ENCODE results near the gene MC3R. TPM values are rescaled to one million over a fixed set of nuclear protein-coding genes. Genes with fewer than 3 reads are reported as not detected.
"Not testable (repeated sequence)": the region's sequence is repeated elsewhere in the genome, so short reads cannot be mapped to it uniquely, and the experiment has no call there.

MC3R gene
- total RNA-seq = not detected
- long read RNA-seq = 0 reads

DNA sequence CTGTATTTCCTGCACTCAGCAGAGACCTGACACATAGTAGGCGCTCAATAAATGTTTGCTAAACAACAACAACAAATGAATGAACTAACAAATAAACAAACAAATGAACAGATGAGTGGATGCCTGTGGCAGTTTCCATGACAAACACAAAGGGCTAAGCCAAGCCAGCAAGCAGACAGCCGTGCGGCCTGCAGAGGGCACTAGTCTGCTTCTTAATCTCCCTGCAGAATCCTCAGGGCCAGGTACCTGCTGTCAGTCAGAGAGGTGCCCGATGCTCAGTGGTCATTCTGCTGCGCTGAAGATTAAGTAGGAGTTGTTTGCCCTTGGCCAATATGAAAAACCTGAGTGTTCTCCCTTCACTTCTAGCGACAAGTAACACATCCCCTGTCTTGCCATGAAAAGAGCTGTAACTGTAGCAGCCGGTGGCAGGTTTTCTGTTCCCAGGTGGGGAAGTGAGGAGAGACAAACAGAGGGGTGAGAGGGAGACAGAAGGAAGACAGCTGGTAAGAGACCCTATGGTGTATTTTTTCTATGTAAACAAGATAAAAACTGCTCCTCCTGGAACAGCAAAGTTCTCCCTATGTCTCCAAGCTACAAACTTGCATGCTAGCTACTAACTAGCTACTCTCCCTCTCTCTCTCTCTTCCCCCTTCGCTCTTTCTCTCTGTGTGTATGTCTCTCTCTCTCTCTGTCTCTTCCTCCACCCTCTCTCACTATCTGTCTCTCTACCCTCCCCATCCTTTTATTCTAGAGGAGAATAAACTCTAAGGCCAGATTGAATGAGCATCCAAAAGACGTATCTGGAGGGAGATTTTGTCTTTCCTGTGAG is at the start of gene MC3R:
TSS of gene MC3R (plus strand) at position 779 of the 829 bp plus-strand sequence. CDS start 112 bp downstream, outside the sequence.
- ATAC-seq (peak; percentile 55 to 76), DNase-seq (peak; percentile 33)
- intact Hi-C loops (cut with DNase I) = no loop called here

DNA sequence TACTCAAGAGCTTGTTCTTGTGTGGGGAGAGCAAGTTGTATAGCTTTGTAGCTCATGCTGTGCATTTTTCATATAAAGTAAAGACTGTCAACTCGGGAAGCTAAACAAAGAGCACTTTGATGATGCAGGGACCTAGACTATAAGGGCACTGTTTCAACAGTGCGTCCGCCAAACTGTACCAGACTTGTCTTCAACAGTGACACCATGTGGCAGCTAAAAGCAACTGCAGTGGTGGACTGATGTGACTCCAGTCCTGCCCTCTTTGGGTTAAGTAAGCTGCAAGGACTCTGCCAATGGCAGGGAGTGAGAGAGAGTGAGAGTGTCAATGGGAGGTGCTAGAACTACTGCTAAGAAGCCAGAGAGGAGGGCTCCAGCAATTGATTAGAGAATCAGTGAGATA is 48.1 kb upstream of the MC3R start:
- ATAC-seq (no peak), DNase-seq (no peak)
- intact Hi-C loops (cut with DNase I) = loop anchor here in 1 of 2 donors (10.0 kb wide), 1 partner anchor 144 kb away; no protein-coding TSS in a partner anchor

DNA sequence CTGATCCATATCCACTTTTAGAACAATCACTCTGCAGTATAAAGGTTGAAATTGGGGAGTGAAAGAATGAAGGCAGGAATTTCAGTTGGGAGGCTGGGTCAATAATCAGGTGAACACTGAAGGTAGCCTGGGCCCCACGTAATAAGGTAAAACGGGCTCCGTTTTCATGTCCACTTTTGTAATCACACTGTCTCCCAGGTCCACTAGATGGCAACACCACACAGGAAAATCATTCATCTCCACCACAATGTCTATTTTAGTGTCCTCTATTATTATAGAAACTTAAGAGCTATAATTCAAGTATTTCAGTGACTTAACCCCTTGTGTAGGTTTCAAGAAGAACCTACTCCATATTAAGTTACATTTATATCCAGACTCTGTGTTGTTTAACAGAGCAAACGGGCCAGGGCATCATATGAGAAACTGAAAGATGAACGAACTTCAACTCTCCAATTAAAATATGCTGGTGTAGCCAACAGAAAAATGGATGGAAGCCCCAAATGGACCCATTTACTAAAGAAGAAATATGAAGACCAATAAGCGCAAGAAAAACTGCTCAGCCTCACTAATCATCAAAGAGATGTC is 45.9 kb upstream of the MC3R start:
- DNase-seq = no peak
- ATAC-seq = peak in 1 of 2 donors; percentile 24
- intact Hi-C loops (cut with DNase I) = loop anchor here in 1 of 2 donors (10.0 kb wide), 1 partner anchor 142 kb away; no protein-coding TSS in a partner anchor

DNA sequence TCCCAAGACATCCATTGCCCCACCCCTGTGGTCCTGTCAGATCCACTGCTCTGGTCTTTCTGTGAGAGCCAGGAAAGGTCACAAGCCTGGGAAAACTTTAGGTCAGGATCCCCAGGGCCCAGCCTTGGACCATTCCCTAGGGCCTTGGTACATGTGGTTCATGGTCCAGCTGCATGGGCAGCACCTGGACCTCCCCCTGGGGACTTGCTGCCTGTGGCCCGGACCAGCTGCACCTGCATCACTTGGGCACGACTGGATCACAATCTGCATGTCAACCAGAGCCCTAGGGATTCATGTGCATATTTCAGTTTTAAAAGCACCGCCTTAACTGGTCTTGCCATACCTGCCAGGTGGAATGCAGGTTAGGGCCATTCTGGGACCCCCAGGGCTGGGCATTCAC is 44.3 kb upstream of the MC3R start:
- no peak for ATAC-seq
- no peak for DNase-seq
- intact Hi-C loops (cut with DNase I) = loop anchor here in 1 of 2 donors (10.0 kb wide), 1 partner anchor 141 kb away; no protein-coding TSS in a partner anchor

DNA sequence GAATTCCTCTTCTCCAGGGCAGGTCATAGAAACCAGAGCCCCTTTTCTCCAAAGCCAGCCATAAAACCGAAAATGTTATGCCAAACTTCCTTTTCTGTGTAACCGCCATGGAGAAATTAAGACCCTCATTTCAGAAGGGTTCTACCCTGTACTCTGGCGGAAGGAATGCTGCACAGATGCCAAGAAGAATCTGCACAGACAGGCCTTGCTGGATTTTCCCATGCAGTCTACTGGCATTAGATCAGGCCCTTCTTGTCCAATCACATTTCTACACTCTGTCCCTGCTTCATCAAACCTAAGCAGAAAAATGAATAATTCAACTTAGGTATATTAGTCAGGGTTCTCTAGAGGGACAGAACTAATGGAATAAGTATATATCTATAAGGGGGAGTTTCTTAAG is 43.2 kb upstream of the MC3R start:
- ATAC-seq = no peak
- no peak for DNase-seq
- intact Hi-C loops (cut with DNase I) = loop anchor here in 1 of 2 donors (10.0 kb wide), 1 partner anchor 139 kb away; no protein-coding TSS in a partner anchor

DNA sequence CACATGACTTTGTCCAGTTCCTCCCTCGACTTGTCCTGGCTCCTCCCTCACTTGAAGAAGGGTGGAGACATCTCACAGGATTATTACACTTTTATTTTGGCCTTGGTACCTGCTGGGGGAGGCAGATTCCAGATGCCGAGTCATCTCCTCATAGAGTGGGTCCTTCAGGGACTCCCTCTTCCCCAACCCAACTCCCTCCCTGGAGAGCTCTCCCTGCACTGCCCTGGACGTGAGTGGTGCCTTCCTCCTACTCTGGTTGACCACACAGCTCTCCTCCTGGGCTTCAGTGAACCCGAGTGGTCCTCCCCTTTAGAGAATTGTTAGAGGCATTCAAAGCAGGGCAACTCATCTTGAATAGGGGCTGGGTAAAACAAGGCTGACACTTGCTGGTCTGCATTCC is 40.9 kb upstream of the MC3R start:
- intact Hi-C loops (cut with DNase I) = loop anchor here in 1 of 2 donors (10.0 kb wide), 1 partner anchor 137 kb away; no protein-coding TSS in a partner anchor
- no peak for ATAC-seq
- no peak for DNase-seq

DNA sequence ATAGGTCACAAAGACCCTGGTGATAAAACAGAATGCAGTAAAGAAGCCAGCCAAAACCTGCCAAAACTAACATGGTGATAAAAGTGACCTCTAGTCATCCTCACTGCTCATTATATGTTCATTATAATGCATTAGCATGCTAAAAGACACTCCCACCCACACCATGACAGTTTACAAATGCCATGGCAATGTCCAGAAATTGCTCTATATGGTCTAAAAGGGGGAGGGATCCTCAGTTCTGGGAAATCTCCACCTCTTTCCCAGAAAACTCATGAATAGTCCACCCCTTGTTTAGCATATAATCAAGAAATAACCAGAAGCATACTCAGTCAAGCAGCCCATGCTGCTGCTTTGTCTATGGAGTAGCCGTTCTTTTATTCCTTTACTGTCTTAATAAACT is 40.4 kb upstream of the MC3R start:
- ATAC-seq (no peak), DNase-seq (no peak)
- intact Hi-C loops (cut with DNase I) = loop anchor here in 1 of 2 donors (10.0 kb wide), 1 partner anchor 137 kb away; no protein-coding TSS in a partner anchor

DNA sequence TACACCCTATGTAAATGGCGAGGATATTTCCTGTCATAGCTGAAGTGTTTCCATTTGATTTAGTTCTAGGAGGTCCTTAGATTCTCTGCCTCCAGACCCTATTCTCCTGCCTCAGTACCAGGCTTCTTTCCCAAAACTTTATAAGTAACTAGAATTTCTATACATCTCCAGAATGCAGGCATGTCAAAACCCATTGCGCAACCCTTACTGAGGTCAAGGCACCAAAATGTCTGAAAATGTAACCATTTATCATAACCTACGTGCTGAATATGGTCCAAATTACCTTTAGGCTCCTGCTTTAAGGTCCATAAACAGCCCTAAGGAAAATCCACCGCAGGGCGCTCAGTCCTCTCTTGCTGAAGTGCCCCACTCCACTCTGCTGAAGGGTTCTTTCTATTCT is 37.5 kb upstream of the MC3R start:
- intact Hi-C loops (cut with DNase I) = no loop called here
- ATAC-seq (no peak), DNase-seq (no peak)

DNA sequence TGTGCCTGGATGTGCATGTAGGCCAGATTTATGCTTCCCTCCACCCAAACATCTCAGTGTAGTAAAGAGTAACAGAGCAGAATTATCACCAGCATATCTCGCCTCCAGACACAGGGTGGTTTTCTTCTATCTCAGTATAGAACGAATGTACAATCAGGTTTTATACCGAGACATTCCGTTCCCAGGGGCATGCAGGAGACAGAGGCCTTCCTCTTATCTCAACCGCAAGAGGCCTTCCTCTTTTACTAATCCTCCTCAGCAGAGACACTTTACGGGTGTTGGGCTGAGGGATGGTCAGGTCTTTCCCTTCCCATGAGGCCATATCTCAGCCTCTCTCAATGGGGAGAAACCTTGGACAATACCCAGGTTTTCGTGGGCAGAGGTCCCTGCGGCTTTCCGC is 36.4 kb upstream of the MC3R start:
- DNase-seq (no peak), ATAC-seq (no peak)
- intact Hi-C loops (cut with DNase I) = no loop called here

DNA sequence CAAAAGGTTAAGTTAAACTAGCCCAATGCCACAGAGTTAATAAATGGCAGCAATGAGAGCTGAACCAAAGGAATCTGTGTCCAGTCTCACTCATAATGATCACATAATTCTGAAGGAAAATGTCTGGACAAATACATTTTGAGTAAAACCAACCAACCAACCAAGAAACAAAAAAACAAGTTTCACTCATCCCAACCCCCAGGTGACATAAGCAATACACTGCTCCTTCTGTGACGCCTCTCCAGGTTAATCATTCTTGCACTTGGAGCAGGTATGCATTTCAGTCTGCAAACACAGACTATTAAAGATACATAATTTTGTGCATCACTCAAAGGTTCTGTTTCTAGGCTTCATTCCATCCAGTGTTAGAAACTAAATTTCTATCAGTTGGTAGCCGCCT is 35.2 kb upstream of the MC3R start:
- intact Hi-C loops (cut with DNase I) = no loop called here
- DNase-seq (no peak), ATAC-seq (no peak)

DNA sequence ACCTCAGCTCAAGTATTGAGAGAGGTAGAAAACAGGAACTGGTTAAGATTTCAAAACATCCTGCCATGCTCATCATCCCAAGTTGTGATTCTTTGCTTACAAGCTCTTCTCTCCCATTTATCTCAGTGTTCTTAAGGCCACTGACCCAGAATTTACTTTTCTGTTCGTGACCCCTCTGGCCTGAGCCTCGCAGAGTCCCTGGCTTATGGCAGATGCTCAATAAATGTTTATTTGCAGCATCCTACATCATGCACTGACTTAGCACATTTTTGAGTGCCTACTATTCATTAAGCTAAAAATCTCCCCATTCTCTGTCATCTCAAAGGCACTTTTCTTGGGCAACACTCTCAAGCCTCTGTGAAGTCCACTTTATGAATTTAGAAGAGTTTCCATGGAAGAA is 33.4 kb upstream of the MC3R start:
- DNase-seq = no peak
- no peak for ATAC-seq
- intact Hi-C loops (cut with DNase I) = no loop called here

DNA sequence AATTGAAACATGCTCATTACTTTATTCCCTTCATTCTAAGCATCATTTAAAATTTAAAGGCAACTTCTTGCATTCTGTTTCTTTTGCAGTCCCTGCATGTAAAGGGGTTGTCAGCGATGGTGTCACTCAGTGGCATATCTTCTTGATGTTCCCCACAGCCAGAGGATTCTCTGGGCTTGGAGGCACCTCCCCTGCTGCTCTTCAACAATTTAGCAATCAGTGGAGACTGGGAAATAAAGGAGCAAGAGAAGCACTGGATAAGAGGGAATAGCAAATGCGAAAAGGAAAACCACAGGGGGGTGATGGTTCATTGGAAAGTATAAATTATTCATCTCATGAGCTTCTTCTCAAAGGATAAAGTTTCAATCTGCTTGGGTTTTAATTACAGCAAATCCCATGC is 30.7 kb upstream of the MC3R start:
- intact Hi-C loops (cut with DNase I) = no loop called here

DNA sequence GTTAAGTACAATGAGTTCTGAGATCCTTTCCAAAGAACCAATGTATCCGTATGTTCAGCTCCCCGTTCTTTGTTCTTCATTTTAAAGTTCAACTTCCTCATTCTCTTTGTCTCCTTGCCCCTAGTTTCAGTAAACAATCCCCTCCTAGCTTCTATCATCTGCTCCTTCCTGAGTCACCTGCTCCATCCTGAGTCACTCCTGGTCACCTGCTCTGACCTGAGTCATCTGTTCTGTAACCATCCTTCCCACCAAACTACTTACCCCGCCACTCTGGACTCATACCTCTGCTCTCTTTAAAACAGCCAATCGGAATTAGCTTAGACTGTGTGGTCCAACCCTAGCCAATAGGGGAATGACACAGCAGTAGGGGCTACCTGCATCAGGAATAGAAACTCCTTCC is 27.3 kb upstream of the MC3R start:
- ATAC-seq; DNase-seq; intact Hi-C loops (cut with DNase I): not testable (repeated sequence)

More for the DNA sequence above, 30.7 kb upstream of the MC3R start:
- ATAC-seq (no peak), DNase-seq (no peak)

DNA sequence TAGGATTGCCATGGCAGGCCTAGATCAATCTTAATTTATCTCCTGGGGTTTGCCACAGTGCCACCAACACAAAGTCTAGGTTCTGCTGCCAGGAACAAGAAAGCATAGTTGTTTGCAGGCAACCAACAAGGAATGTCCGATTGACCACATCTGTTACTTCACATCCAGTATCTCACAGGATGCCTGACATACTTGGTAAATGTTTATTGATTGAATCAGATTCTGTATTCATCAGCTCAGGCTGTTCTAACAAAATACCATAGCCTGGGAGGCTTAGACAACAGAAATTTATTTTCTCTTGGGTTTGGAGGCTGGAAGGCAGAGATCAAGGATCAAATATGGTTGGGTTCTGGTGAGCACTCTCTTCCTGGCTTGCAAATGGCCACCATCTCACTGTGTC is 26.3 kb upstream of the MC3R start:
- no peak for ATAC-seq
- intact Hi-C loops (cut with DNase I) = no loop called here

DNA sequence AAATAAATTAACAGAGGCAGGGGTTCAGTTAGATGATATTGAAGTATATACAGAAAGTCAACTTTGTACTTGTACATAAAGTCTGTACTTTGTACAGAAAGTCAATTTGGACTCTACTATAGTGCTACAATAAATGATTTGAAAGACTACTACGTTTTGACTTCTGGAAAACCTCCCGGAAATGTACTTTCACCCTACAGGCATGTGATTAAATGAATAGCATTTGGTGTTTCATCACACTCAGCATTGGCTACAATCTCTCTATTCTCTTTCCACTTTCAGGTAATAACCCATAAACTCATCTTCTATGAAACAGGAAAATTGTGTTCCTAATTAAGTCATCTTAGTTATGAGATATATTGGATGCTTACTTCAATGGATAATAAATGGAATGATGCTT is 25.6 kb upstream of the MC3R start:
- no peak for ATAC-seq

More for the DNA sequence above, 26.3 kb upstream of the MC3R start:
- DNase-seq = no peak

DNA sequence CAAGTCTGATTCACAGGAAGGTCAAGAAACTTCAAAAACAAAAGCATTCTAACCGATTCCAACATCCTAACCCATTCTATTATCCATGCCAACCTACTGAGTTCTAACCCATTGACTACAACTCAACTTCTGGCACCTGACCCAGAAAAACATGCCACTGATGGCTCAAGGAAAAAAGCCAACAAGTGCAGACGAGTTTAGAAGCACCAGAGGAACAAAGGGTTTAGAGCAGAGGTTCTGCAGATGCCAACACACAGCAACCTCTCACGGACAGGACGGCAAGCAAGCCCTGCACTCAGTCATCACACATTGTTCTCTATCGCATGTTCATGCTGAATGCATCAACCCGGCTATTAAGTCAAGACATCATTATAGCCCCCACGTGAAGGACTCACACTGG is 25.2 kb upstream of the MC3R start:
- no peak for DNase-seq
- ATAC-seq = no peak
- intact Hi-C loops (cut with DNase I) = no loop called here

More for the DNA sequence above, 25.6 kb upstream of the MC3R start:
- DNase-seq = no peak
- intact Hi-C loops (cut with DNase I) = no loop called here

DNA sequence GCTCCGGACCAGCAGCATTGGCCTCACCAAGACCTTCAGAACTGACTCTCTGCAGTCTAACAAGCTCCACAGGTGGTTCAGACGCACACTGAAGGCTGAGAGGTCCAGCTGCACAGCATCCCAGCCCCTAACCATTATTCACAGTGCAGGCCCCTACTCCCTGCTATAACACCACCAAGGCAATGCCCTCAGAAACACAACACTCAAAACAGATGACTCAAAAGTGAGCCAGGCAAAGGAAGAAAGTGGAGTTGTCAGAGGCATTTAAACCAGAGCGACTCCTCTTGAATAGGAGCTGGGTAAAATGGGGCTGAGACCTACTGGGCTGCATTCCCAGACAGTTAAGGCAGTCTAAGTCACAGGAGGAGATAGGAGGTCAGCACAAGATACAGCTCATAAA is 20.5 kb upstream of the MC3R start:
- DNase-seq (no peak), ATAC-seq (no peak)
- intact Hi-C loops (cut with DNase I) = no loop called here

DNA sequence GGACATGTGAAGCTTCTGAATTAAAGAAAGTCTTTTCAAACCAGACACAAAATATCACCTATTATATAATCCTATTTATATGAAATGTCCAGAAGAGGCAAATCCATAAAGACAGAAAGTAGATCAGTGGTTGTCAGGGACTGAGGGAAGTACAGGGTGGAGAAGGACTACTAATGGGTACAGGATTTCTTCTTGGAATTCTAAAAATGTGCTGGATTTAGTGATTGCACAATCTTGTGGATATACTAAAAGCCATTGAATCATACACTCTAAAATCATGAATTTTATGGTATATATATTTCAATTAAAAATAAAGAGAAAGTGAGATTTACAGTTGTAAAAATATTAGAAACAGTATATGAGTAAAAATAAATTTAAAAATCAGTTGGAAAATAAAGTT is 18.7 kb upstream of the MC3R start:
- no peak for DNase-seq
- ATAC-seq = no peak
- intact Hi-C loops (cut with DNase I) = no loop called here

DNA sequence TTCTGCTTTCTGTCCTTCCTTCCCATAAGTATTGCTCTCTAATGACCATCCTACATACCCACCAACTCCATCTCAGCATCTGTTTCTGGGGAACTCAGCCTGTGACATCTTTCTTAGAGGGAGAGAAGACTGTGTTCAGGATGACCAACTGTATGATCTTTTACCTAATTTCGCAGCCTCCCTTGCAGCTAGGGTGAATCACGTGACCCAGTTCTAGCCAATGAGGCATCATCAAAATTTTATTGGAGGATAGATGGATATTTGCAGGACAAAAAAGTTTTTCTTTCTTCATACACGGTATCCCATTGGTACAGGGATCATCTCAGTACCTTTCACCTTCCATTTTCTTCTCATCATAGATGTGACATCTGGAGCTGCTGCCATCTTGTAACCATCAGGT is 14.4 kb upstream of the MC3R start:
- no peak for DNase-seq
- intact Hi-C loops (cut with DNase I) = no loop called here
- no peak for ATAC-seq

DNA sequence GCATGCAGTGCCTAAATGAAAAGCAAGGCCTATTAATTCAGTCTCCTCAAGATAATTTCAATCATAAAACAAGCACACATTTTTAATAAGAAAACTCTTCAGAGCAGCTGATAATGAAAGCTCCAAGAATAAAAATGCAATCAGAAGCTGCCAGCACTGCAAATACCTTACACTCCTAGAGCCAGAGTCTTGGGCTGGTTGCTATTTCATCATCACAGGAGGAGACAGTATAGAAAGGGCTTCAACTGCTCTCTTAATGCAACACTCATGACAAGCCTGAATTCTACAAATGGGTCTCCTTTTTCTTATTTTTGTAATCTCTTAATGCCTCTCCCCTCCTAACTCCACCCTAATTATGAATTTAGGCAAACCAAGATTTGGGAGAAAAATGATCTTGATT is 11.2 kb upstream of the MC3R start:
- intact Hi-C loops (cut with DNase I) = no loop called here
- ATAC-seq = peak in 1 of 2 donors; percentile 47
- no peak for DNase-seq
